KG1 (cell line): ENCODE data around the gene MRE11.
"Not testable (repeated sequence)": the region's sequence is repeated elsewhere in the genome, so short reads cannot be mapped to it uniquely, and the experiment has no call there.

Experiments used
- DNase-seq: peaks from one replicate; lab custom pipeline; 2025; lab: John Stamatoyannopoulos, UW

Gene MRE11

DNA sequence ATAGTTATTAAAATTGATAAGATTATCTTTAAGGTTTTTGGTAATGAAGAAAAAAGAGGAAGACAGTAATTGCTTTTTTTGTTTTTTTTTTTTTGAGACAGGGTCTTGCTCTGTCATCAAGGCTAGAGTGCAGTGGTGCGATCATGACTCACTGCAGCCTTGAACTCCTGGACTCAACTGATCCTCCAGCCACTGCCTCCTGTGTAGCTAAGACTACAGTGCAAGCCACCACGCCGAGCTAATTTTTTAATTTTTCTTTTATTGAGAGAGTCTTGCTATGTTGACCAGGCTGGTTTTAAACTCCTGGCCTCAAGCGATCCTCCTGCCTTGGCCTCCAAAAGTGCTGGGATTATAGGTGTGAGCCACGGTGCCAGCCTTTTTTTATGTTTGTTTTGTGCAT lies 12.9 kb upstream of the MRE11 start:
- DNase-seq, result not testable (repeated sequence)

DNA sequence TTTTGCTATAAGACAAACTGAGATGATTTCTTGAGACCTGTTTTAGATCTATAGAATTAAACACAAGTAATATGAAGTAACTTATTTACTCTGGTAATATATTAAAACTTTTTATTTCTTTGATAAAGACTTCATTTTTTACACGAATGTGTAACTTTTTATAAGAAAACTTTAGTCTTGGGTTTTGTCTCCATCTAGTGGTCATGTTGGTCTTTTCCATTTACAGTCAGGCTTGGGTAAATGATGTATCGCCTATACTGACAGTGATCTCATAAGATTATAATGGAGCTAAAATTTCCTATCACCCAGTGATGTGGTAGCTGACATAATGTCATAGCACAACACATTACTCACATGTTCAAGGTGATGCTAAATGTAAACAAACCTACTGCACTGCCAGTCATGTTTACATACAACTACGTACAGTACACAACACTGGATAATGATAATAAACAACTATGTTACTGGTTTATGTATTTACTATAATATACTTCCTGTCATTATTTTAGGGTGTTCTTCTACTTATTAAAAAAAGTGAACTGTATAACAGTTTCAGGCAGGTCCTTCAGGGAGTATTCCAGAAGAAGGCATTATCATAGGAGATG lies 11.1 kb upstream of the MRE11 start:
- DNase-seq, result peak; percentile 60

DNA sequence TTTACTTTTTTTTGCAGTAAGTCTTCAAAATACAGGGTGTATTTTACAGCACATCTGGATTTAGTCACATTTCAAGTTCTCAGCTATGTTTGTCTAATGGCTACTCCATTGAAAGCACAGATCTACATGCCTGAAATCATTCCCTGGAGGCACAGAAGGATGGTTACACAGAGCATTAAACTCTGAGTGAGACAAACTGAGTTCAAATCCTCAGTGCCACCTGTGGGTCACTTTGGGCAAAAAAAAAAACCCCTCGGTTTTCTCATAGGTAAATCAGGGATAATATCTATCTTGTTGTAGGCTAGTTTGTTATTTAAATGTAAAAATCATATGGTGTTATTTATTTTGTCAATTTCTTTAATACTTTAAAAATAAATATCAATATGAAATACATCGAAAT lies 7.9 kb upstream of the MRE11 start:
- no peak for DNase-seq

DNA sequence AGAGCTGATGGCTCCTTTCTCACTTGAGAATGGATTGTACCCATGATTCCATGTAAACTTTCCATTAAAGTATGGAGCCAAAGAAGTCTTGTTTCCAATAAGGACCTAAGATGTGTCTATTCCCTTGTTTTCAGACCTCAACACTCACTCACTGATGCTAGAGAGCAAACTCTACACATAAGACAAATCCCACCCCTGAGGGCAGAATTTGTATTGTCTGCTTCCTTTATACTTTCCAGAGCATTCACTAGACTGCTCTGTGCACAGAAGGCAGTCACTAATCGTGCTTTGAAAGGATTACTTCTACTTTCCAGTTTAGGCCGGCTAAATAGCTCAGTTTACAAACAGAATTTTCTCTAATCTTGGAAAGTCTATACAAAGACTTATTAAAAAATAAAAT lies 6.5 kb upstream of the MRE11 start:
- DNase-seq, result no peak

DNA sequence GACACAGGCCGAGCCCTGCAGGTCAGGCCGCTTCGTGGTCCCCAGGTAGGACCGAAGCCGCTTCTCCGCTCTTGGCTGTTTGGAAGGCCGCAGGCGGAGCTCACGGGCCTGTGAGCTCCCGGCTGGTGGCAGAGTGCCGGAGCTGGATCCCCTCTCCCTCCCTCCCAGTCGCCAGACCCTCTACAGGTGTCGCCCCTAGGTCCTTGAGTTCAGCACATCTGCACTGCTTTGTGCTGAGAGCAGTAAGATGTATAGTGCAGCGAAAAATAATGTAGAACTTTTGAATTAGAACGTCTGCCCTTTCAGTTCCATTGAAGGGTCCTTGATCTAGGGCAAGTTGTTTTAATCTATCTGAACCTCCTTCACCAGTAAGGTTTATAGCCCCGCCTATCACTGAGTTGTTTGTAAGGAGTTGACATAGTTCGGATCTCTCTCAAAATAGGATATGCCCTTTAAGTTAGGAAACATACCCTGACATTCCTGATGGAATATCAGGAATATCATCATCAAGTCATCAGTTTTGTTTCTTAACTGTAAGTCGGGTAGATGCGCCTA lies 559 bp upstream of the MRE11 start:
- DNase-seq, result peak; percentile 92

DNA sequence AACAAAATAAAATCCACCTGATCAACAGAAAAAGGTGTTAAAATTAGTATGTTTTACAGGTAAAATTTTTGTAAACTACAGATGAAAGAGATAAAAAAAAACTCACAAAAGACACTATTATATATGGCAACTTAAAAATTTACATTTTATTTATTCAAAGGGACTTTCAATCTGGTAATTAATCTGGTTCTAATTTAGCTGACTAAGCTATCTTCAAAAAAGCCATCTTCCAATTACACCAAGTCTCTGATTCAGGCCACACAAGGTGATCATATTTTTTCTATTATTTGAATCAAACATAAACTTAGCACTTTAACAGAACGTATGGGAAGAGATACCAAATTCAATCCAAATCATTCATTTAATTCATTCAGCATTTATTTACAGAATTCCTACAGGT lies 7.6 kb downstream of the MRE11 start:
- DNase-seq, result no peak

DNA sequence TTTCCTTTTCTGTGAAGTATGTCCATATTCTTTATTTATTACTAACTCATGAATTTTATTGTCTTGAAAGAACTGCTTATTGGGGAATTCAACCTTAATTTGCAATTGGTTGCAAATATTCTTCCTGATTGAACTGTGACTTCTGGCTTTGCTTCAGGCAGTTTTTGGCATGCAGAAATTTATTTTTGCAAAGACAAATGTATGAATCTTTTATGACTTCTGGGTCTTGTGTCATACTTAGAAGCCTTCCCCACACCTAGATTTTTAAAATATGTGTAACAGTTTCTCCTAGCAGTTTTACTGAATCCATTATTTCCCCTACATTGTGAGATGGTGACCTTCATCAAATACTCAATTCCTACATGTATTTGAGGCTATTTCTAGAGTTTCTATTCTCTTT lies 12.3 kb downstream of the MRE11 start:
- DNase-seq, result no peak

DNA sequence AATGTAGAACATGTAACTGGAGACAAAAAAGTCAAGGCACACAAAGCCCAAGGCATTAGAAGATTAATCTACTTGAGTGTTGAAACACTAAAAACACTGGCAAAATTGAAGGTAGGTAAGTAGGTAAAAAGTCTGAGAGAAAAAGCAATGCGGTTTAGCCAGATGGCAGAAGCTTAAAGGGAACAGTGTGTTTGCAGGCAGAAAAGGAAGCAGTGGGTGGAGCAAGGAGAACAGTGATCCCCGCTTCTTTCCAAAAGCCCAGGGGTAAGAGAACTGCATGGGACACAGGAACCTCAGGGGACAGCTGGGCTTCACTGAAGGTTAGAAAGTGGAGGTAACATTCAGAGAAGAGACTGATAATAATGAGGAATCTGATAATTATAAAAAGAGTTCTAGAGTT lies 16.0 kb downstream of the MRE11 start:
- DNase-seq, result no peak

DNA sequence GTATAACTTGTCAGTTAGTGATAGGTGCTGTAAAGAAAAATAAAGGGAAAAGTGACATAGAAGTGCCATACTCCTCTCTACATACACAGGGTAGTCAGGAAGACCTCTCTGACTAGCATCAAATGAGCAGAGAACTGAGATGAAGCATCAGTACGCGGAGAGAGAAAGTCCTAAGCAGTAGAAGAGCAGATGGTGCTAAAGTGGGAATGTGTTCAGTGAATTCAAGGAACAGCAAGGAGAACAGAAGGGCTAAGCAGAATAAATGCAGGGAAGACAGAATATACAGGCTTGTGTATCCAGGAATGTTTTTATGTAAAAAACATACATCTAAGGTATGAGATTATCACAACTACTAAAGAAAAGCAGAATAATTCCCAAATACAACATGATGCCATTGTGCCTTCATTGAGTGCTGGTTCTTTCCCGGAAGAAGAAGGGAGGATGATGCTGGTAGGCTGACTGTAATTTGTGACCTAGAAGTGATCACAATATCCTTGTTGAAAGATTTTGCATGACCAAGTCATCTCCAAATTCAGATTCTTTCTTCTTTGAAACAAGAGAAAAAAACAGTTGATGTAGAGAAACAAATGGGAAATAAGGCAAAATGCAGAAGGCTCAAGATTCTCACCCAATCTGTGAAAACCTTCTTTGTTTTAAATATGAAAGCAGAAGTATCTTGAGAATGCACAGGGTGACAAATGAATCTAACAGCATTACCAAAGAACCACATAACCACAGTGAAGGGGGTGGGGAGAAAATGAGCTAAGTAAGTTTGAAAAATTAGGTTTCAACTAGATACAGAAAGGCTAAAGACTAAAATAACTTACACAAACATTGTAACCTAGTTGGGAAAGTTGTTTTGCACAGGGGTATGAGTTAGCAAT lies 20.5 kb downstream of the MRE11 start:
- DNase-seq, result peak; percentile 73

DNA sequence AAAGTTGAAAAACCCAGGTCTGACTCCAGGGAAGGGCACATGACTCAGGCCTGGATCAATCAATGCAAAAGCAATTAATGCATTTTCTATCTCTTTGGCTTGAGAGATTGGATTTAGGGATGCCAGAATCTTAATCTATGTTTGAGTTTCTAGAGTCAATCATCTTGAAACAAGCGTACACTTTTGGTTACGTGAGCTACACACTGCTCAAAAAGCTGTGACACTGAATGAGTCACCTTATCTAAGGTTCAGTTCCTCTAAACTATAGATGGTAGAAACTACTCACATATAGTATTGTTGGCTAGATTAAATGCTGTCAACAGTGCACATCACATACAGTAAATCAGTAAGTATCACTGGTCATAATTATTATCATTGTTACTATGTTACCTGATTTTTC lies 24.2 kb downstream of the MRE11 start:
- no peak for DNase-seq

DNA sequence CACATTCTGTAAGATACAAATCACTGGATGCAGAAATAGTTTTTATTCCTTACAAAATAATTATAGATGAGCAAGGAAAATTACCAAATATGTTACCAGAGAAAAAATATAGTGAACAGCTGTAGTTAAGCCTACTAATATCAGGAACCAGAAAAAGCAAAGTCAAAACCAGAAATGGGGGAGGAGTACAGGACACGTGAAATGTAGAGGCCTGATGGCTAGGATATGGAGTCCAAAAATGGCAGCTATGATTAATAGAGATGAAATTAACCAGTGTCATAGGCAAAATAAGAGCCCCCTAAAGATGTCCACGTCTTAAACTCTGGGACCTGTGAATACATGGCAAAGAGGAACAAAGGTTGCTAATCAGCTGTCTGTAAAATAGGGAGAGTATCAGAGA lies 34.1 kb downstream of the MRE11 start:
- DNase-seq, result no peak

DNA sequence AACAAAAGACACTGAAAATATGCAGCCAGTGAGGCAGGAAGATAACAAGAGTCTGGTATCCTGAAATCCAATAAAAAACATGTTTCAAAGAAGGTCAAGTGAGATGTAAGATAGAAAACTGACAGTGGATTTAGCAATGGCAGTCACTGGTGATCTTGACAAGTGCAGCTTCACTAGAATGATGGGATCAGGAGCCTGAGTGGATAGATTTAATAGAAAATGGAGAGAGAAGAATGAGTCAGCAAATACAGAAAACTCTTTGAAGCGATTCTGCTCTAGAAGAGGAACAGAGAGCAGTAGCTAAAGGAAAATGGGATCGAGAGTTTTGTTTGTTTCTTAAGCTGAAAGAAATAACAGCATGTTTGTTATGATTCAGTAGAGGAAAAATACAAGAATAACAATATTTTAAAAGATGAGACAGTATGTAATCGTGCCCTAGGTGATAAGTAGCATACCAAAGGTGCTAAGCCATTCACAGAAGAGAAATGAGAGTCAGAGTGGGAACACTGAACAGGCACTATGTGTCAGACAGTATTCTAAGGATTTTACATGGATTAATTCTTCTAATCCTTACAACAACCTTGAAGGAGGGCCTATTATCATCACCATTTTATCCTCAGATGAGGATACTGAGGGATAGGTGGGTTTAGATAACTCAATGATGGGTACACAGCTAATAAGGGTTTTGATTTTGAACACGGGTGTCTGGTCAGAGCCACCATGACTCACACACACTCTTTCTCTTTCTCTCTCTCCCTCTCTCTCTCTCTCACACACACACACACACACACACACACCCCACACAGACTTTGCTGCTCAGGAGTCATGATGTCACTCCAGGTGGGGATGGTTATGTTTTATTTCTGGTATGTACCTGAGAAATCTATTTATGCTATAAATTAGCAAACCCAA lies 36.3 kb downstream of the MRE11 start:
- no peak for DNase-seq

DNA sequence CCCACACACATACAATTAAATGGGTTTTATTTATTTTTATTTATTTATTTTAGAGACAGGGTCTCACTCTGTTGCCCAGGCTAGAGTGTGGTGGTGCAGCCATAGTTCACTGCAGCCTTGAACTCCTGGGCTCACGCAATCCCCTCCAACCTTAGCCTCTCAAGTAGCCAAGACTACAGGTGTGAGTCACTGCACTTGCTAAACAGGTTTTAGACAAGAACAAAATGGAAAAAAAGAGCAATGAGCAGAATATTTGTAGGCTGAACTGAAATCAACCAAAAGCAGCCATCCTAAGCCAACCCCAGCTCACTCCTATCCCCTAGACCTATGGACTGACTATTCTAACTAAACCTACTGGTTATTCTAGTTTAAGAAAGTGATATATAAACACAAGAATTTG lies 37.8 kb downstream of the MRE11 start:
- no peak for DNase-seq

DNA sequence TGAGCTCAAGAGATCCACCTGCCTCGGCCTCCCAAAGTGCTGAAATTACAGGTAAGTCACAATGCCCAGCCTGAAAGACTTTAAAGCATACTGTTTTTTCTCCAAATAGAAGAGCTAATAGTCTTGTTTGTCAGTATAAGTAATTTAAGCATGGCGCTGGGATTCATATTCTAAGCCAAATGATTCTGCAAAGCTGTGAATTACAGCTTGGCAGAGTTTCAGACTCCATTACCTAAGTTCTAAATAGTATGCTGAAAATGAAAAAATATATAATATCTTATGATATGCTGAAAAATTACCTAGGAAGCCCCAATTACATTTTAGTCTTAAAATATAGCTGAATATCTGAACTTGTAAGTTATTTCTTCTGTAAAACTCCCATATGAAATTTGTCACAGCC lies 39.3 kb downstream of the MRE11 start:
- no peak for DNase-seq

DNA sequence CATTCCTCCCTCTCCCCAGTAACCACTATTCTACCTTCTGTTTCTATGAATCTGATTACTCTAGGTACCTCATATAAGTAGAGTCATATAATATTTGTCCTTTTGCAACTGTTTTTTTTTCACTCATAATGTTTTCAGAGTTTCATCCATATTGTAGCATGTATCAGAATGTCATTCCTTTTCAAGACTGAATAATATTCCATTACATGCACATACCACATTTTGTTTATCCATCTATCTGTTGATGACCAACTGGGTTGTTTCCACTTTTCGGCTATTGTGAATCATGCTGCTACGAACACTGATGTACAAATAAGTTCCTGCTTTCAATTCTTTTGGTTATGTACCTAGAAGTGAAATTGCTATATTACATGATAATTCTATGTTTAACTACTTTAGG lies 40.7 kb downstream of the MRE11 start:
- no peak for DNase-seq

DNA sequence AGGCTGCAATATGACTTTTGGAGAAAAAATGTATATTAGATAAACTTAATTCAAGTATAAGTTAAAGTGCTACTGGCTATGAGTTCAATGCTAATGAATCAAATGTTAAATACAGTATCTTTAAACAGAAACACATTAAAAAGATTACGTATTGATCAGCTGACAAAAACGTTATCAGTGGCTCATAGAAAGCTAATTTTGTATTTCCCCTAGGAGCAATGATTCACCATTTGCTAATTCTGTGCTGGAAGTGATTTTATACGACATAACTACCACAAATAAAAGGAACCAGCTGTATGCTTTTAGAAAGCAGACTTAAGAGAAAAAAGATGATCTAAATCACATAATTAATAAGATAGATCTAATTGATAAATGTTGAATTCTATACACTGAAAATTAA lies 43.6 kb downstream of the MRE11 start:
- no peak for DNase-seq

DNA sequence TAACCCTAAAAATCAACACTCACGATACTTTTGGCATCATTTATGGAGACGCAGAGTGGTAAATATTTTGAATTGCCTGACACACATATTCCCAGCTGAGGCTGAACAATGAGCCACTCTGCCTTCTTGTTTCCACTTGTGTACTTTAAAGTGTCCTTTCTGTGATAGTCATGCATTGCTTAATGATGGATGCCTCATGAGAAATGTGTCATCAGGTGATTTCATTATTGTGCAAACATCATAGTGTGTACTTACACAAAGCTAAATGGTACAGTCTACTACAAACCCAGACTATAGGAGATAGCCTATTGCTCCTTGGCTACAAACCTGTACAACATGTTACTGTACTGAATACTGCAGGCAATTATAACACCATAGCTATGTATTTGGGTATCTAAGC lies 44.2 kb downstream of the MRE11 start:
- DNase-seq, result no peak

DNA sequence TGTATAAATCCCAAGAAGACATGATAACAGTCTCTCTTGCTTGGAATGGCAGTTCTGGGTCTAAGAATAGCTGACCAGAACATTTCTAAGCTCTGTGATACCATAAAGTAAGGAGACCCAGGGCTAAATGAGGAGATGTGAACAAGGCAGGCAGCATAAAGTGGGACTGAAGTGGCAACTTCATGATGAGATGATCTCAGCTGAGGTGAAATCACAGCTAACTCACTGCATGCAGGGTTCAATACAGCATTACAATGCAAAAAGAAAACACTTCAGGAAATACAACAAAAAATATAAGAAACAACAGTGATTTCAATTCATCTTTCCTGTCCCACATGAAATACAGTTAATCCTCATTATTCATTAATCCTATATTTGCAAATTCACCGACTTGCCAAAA lies 44.6 kb downstream of the MRE11 start:
- DNase-seq, result no peak

DNA sequence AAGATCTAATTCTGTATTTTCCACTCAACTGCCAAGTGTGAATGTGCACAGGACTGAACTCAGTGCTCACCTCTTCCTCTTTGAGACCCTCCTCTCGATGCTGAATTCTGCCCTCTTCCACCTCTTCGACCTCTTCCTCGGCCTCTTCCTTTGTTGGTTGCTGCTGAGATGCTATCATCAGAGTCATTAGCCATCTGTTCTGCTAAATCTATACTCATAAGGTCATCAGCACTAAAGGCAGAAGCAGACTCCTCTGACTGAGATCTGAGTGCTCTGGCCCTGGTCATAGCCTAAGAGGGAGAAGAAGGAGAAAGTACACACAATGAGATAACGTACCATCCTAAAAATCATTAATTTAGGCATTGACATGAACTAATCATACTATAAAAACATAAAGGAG lies 46.5 kb downstream of the MRE11 start:
- DNase-seq, result no peak

DNA sequence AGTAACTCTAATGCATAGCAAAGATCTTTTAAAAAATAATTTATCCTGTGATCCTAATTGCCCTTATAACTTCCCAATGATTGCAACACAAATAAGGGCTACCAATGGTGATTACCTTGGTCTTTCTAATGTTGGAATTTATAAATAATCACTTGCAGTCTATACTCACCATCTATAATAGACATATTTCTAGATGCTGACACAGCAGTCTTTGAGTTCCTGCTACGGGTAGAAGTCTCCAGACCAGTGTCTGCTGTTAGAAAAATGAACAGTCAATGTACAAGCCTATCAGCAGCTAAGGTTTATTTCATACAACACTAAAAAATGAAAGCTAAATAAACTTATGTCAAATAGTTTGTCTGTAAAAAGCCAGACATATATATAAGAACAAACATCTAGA lies 48.0 kb downstream of the MRE11 start:
- DNase-seq, result no peak

DNA sequence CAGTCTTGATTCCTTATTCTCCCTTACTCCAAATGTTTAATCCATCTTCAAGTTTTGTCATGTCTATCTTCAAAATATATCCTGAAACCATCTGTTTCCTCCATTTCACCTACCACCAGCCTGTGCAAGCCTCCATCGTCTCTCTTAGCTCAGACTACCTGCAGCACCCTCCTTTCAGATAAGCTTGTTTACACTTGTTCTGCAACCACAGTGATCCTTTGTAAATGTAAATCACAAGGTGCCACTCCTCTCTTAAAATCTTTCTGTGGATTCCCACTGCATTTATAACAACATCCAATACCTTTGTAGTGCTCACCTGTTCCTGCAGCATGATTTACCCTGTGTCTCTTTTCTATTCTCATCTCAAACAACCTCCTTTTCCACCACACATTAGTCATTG lies 60.6 kb downstream of the MRE11 start:
- DNase-seq, result no peak

DNA sequence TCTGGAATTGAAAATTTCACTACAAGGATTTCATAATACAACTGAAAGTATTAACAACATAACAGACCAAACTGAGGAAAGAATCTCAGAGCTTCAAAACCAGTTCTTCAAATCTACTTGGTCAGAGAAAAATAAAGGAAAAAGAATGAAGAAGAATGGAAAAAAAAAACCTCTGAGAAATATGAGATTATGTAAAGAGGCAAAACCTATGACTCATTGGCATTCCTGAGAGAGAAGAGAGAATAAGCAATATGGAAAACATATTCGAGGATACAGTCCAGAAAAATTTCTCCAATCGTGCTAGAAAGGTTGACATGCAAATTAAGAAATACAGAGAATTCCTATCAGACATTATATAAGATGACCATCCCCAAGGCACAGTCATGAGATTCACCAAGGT lies 69.0 kb downstream of the MRE11 start:
- no peak for DNase-seq

DNA sequence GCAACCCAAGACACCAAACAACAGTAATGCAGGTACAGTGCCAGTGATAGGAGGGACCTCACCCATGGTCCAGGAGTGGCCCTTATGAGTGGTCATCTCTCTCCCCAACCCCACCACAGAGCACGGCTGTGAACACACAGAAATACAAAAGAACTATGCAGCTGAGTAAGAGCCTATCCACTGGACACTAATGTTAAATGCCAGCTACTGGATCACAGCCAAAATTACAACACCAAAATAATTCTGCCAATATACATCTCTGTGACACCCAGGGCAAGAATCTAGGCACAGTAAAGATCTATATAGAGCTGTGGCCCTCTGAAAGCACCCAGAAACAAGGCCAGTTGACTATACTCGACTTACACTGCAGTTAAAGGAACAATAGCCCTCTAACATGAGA lies 69.6 kb downstream of the MRE11 start:
- no peak for DNase-seq
